WTC11 (cell line): ENCODE measurements around the gene MMP17. TPM values are rescaled to one million over a fixed set of nuclear protein-coding genes. Genes with fewer than 3 reads are reported as not detected.

Experiments used
- ATAC-seq: fragments of 200-7000 bp; cut with Tn5 transposase; 2 replicates; pipeline ENCODE4 v1.10.0; 2021; ENCODE audit warnings: mild to moderate bottlenecking, moderate library complexity
- CTCF ChIA-PET: fragments of 300-600 bp; sonication (Branson Sonifier 250); formaldehyde crosslinking; loops from one replicate; lab custom pipeline; 2021; ENCODE audit warnings: antibody characterized with exemption; lab: Charles Lee
- POLR2A ChIA-PET: fragments of 350-600 bp; sonication (Branson Sonifier 250); formaldehyde crosslinking; loops from one replicate; lab custom pipeline; 2021; ENCODE audit warnings: antibody characterized with exemption; lab: Charles Lee
- DNase-seq: peaks from one replicate; pipeline ENCODE4 v3.0.0; 2021; ENCODE audit warnings: low spot score
- H3K27ac Mint-ChIP-seq: 2 replicates; pipeline ENCODE4 v1.8.0; 2021; ENCODE audit warnings: mixed read lengths
- H3K27me3 Mint-ChIP-seq: 2 replicates; pipeline ENCODE4 v1.8.0; 2021; ENCODE audit warnings: low read depth, mild to moderate bottlenecking, moderate library complexity, mixed read lengths
- H3K36me3 Mint-ChIP-seq: 2 replicates; pipeline ENCODE4 v1.8.0; 2021; ENCODE audit warnings: mixed read lengths
- H3K4me1 Mint-ChIP-seq: 2 replicates; pipeline ENCODE4 v1.8.0; 2022; ENCODE audit warnings: mixed read lengths
- H3K4me3 Mint-ChIP-seq: 2 replicates; pipeline ENCODE4 v1.8.0; 2021; ENCODE audit warnings: mild to moderate bottlenecking, moderate library complexity, mixed read lengths
- H3K9me3 Mint-ChIP-seq: 2 replicates; pipeline ENCODE4 v1.8.0; 2021; ENCODE audit warnings: mixed read lengths
- CBFB ChIP-seq: sonication (generic); formaldehyde crosslinking; IDR thresholded peaks from 2 replicates; pipeline ENCODE4 v1.8.1; 2022; ENCODE audit warnings: mild to moderate bottlenecking, low read depth, missing genetic modification reagents
- GABPB1 ChIP-seq: sonication (generic); formaldehyde crosslinking; IDR thresholded peaks from 2 replicates; pipeline ENCODE4 v1.8.1; 2023; ENCODE audit warnings: mild to moderate bottlenecking, missing genetic modification reagents
- JUN ChIP-seq: sonication (generic); formaldehyde crosslinking; IDR thresholded peaks from 2 replicates; pipeline ENCODE4 v1.8.0; 2023; ENCODE audit warnings: mild to moderate bottlenecking, missing genetic modification reagents
- MAX ChIP-seq: sonication (generic); formaldehyde crosslinking; IDR thresholded peaks from 2 replicates; pipeline ENCODE4 v1.8.0; 2022; ENCODE audit warnings: mild to moderate bottlenecking, missing genetic modification reagents
- NR1H2 ChIP-seq: sonication (generic); formaldehyde crosslinking; IDR thresholded peaks from 2 replicates; pipeline ENCODE4 v1.9.0; 2021; ENCODE audit warnings: mild to moderate bottlenecking, moderate library complexity, missing genetic modification reagents
- PRRX2 ChIP-seq: fragments of 250-450 bp; sonication (Bioruptor Pico); IDR thresholded peaks from 2 replicates; pipeline ENCODE4 v1.8.0; 2021; ENCODE audit warnings: mild to moderate bottlenecking
- STAT6 ChIP-seq: sonication (generic); formaldehyde crosslinking; conservative IDR thresholded peaks from 2 replicates; pipeline ENCODE4 v1.8.1; 2023; ENCODE audit warnings: mild to moderate bottlenecking, low read depth, missing genetic modification reagents, moderate library complexity
- TCF7 ChIP-seq: sonication (generic); formaldehyde crosslinking; IDR thresholded peaks from 2 replicates; pipeline ENCODE4 v1.8.0; 2022; ENCODE audit warnings: mild to moderate bottlenecking, low read depth, missing genetic modification reagents, moderate library complexity
- ZMAT4 ChIP-seq: fragments of 250-450 bp; sonication (Bioruptor Pico); IDR thresholded peaks from 2 replicates; pipeline ENCODE4 v1.9.0; 2021; ENCODE audit warnings: mild to moderate bottlenecking
- ZNF263 ChIP-seq: sonication (generic); formaldehyde crosslinking; IDR thresholded peaks from 2 replicates; pipeline ENCODE4 v1.8.1; 2022; ENCODE audit warnings: low read depth, mild to moderate bottlenecking, moderate library complexity, missing genetic modification reagents
- total RNA-seq: library from RNA; stranded (reverse); gene quantifications from 3 replicates; pipeline ENCODE4 v1.2.3, GENCODE V29; 2021
- TF ChIP-seq, protein P1 (sequence below): sonication (generic); formaldehyde crosslinking; IDR thresholded peaks from 2 replicates; pipeline ENCODE4 v1.8.0; 2022; ENCODE audit warnings: missing genetic modification reagents
- TF ChIP-seq, protein P2 (sequence below): fragments of 250-450 bp; sonication (Bioruptor Pico); IDR thresholded peaks from 2 replicates; pipeline ENCODE4 v1.9.0; 2021; ENCODE audit warnings: moderate library complexity, mild to moderate bottlenecking, inconsistent platforms, borderline replicate concordance
- TF ChIP-seq, protein P3 (sequence below): fragments of 250-450 bp; sonication (Bioruptor Pico); conservative IDR thresholded peaks from 2 replicates; pipeline ENCODE4 v1.9.0; 2021; ENCODE audit warnings: mild to moderate bottlenecking

Gene MMP17
- total RNA-seq, 1 experiment from 2014 or later: 67.1 TPM

GRCh38 chr12:131824450-131824849, 3.7 kb upstream of the MMP17 start (continued):
- TF ChIP-seq, protein P1, sequence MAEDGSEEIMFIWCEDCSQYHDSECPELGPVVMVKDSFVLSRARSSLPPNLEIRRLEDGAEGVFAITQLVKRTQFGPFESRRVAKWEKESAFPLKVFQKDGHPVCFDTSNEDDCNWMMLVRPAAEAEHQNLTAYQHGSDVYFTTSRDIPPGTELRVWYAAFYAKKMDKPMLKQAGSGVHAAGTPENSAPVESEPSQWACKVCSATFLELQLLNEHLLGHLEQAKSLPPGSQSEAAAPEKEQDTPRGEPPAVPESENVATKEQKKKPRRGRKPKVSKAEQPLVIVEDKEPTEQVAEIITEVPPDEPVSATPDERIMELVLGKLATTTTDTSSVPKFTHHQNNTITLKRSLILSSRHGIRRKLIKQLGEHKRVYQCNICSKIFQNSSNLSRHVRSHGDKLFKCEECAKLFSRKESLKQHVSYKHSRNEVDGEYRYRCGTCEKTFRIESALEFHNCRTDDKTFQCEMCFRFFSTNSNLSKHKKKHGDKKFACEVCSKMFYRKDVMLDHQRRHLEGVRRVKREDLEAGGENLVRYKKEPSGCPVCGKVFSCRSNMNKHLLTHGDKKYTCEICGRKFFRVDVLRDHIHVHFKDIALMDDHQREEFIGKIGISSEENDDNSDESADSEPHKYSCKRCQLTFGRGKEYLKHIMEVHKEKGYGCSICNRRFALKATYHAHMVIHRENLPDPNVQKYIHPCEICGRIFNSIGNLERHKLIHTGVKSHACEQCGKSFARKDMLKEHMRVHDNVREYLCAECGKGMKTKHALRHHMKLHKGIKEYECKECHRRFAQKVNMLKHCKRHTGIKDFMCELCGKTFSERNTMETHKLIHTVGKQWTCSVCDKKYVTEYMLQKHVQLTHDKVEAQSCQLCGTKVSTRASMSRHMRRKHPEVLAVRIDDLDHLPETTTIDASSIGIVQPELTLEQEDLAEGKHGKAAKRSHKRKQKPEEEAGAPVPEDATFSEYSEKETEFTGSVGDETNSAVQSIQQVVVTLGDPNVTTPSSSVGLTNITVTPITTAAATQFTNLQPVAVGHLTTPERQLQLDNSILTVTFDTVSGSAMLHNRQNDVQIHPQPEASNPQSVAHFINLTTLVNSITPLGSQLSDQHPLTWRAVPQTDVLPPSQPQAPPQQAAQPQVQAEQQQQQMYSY: no peak
- no peak for TF ChIP-seq ZMAT4
- TF ChIP-seq CBFB (CRISPR knock-in tag): no peak
- no peak for TF ChIP-seq GABPB1 (CRISPR knock-in tag)

DNA sequence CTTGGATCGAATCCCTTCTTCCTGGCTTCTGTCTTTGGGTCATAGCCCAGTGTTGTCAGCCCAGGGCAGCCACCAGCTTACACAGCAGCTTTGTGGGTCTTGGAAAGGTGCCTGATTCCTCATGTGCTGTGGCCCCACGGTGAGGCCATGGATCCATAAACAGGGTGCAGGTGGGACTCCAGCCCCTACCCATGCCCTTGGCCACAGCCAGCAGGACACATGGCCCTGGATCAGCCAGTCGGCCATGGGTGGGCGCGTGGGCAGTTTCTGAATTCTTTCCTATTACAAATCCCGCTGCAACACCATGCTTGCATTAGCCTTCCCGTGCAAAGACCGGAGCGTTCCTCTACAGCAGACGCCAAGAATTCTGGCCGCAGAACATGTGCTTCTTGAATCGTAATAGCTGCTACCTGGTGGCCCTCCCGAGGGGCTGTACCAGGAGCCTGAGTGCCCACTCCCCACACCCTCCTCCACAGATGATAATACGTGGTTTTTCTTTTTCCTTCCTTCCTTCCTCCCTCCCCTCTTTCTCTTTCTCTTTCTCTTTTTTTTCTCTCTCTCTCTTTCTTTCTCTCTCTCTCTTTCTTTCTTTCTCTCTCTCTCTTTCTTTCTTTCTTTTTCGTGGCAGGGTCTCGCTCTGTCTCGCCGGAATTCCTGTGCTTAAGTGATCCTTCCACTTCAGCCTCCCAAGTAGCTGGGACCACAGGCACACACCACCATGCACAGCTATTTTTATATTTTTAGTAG, 2.9 kb upstream of the MMP17 start:
- H3K36me3 Mint-ChIP-seq: no peaks in the 10 kb centered on the region
- no peaks in the 10 kb centered on the region for H3K9me3 Mint-ChIP-seq
- H3K4me3 Mint-ChIP-seq: no peak overlapping the region
- H3K27ac Mint-ChIP-seq: no peak overlapping the region
- DNase-seq: no peak
- ChIA-PET CTCF (interaction anchor here (0.6 to 2.8 kb wide), 3 partner anchors 29 to 70 kb away, joined by 3 to 7 read pairs (median 5); no protein-coding TSS in a partner anchor), POLR2A (no interaction called here)
- peaks cover 14% of the 10 kb centered on the region for H3K27me3 Mint-ChIP-seq
- peaks cover 6% of the 10 kb centered on the region; the same call in 1 of the 2 replicates for H3K4me1 Mint-ChIP-seq
- ATAC-seq: no peak
- TF ChIP-seq, protein P2, sequence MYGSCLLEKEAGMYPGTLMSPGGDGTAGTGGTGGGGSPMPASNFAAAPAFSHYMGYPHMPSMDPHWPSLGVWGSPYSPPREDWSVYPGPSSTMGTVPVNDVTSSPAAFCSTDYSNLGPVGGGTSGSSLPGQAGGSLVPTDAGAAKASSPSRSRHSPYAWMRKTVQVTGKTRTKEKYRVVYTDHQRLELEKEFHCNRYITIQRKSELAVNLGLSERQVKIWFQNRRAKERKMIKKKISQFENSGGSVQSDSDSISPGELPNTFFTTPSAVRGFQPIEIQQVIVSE (CRISPR knock-in tag): no peak
- TF ChIP-seq JUN (CRISPR knock-in tag): no peak
- TF ChIP-seq STAT6 (CRISPR knock-in tag): no peak
- TF ChIP-seq, protein P3, sequence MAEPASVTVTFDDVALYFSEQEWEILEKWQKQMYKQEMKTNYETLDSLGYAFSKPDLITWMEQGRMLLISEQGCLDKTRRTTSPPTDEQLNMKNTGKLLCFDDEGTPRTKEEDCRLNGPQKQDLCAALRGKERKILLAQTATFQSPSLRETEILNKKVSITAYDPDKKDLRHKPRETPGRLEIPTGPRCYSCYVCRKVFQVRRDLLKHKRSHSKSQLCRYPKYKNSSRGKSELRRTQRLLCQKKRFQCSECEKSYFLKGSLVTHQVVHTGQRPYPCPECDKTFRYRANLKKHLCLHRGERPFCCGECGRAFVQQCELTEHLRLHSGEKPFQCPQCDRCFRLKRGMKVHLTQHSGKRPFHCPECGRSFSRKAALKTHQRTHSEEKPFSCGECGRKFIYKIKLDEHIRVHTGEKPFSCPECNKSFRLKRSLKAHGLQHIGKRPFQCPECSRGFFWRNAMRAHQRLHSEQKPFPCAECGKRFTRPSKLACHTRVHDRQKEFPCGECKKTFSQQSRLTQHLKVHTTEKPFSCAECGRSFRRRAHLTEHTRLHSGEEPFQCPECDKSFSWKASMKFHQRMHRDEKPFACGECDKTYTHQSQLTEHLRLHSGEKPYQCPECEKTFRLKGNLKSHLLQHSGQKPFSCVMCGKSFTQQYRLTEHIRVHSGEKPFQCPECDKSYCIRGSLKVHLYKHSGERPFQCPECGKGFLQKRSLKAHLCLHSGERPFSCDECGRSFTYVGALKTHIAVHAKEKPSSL (CRISPR knock-in tag): no peak
- TF ChIP-seq TCF7 (CRISPR knock-in tag): no peak
- no peak for TF ChIP-seq PRRX2
- TF ChIP-seq MAX (CRISPR knock-in tag): no peak
- TF ChIP-seq NR1H2: no peak
- TF ChIP-seq ZNF263 (CRISPR knock-in tag): no peak
